ENCODE results near the gene PPP1R15B. TPM values are rescaled to one million over a fixed set of nuclear protein-coding genes. Genes with fewer than 3 reads are reported as not detected.
A peak's percentile ranks its signal among the peaks of the same experiment; 100 is the strongest.

Gene PPP1R15B
- total and polyA plus RNA-seq, 2 donors (not counting 1 experiment from before 2014, with no cell fraction given): 65.7 to 137 TPM

DNA sequence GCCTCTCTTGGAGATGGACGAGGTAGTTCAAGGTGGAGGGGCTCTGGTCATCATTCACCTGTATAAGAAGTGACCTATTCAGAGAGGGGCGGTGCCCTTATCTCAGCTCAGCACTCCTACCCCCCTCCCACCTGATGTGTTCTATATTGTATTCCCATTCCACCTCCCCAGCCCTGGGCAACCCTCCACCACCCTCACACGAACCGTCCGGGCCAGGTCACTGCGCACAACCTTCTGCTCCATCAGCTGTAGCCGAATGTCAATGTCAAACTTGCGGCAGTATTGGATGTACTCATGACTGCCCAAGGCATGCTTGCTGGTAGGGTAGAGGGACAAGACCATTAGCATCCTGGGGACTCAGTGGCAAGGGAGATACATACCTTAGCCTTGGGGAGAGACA lies 48.7 kb upstream of the PPP1R15B start:
- no peak for TF ChIP-seq EZH2 (IDR thresholded peaks at IDR 0.05; ENCODE audit: borderline replicate concordance, insufficient read depth, low read depth, low read length, poor library complexity, severe bottlenecking)
- TF ChIP-seq, protein P1, sequence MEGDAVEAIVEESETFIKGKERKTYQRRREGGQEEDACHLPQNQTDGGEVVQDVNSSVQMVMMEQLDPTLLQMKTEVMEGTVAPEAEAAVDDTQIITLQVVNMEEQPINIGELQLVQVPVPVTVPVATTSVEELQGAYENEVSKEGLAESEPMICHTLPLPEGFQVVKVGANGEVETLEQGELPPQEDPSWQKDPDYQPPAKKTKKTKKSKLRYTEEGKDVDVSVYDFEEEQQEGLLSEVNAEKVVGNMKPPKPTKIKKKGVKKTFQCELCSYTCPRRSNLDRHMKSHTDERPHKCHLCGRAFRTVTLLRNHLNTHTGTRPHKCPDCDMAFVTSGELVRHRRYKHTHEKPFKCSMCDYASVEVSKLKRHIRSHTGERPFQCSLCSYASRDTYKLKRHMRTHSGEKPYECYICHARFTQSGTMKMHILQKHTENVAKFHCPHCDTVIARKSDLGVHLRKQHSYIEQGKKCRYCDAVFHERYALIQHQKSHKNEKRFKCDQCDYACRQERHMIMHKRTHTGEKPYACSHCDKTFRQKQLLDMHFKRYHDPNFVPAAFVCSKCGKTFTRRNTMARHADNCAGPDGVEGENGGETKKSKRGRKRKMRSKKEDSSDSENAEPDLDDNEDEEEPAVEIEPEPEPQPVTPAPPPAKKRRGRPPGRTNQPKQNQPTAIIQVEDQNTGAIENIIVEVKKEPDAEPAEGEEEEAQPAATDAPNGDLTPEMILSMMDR (IDR thresholded peaks at IDR 0.05): no peak
- DNase-seq (no peak), ATAC-seq (ENCODE audit: low read depth) (no peak)
- Mint-ChIP-seq H3K27me3 (no peaks in the 10 kb centered on the region), H3K4me3 (peak overlapping the region; percentile 84), H3K9me3 (ENCODE audit: insufficient read depth) (no peaks in the 10 kb centered on the region), H3K27ac (peak overlapping the region; percentile 94), H3K4me1 (peaks cover 94% of the 10 kb centered on the region)
- no peak overlapping the region for H2AFZ ChIP-seq (ENCODE audit: insufficient read depth, low read depth, low read length, poor library complexity, severe bottlenecking)
- 100% methylated on average over 3 of the region's 8 CpGs for WGBS (ENCODE audit: insufficient coverage)
- intact Hi-C loops (cut with micrococcal nuclease): loop anchor here (2.0 kb wide), 1 partner anchor 34 kb away; the partner anchor contains the start of gene PIK3C2B
- peak overlapping the region; percentile 86 to 90 for H3K27ac ChIP-seq (ENCODE audit: low read length in 2 of 2)
- ChIA-PET CTCF (interaction anchor here (1.4 to 43.9 kb wide), 3 partner anchors 13 to 40 kb away, joined by 4 to 1884 read pairs (median 67); partner anchors contain the start of gene PIK3C2B), POLR2A (interaction anchor here (0.9 to 2.4 kb wide), 3 partner anchors 12 to 34 kb away, joined by 3 to 8 read pairs (median 3); partner anchors contain the start of gene PIK3C2B)
- H4K20me1 ChIP-seq (ENCODE audit: control insufficient read depth, insufficient read depth, low read length, poor library complexity, severe bottlenecking): no peaks in the 10 kb centered on the region
- H3K4me1 ChIP-seq (ENCODE audit: control insufficient read depth in 2 of 2, insufficient read depth in 2 of 2, low read length in 2 of 2): peaks cover 88 to 91% of the 10 kb centered on the region in 2 donors
- H3K27me3 ChIP-seq (replicated peaks in 1 of 4; ENCODE audit: control extremely low read depth in 1 of 4, control insufficient read depth in 3 of 4, insufficient read depth in 4 of 4, low read length in 3 of 4): no peaks in the 10 kb centered on the region
- no peak overlapping the region for H3K9ac ChIP-seq (ENCODE audit: low read length)
- H3K9me3 ChIP-seq (ENCODE audit: control extremely low read depth in 1 of 3, control insufficient read depth in 2 of 3, insufficient read depth in 1 of 3, low read length in 2 of 3): no peaks in the 10 kb centered on the region
- peaks cover 36% of the 10 kb centered on the region for H3K79me2 ChIP-seq (ENCODE audit: control insufficient read depth, insufficient read depth, low read length)
- no peak overlapping the region for H3K4me3 ChIP-seq (ENCODE audit: control extremely low read depth in 1 of 5, extremely low read depth in 1 of 5, insufficient read depth in 1 of 5, low read depth in 2 of 5, low read length in 4 of 5)
- peaks cover 1 to 54% of the 10 kb centered on the region in 2 experiments for H3K36me3 ChIP-seq (replicated peaks in 1 of 2; ENCODE audit: control extremely low read depth in 1 of 2, control insufficient read depth in 1 of 2, extremely low read depth in 1 of 2, insufficient read depth in 2 of 2, low read length in 1 of 2)
- H3K4me2 ChIP-seq (replicated peaks; ENCODE audit: low read depth, low read length, poor library complexity, severe bottlenecking): peak overlapping the region; percentile 83

DNA sequence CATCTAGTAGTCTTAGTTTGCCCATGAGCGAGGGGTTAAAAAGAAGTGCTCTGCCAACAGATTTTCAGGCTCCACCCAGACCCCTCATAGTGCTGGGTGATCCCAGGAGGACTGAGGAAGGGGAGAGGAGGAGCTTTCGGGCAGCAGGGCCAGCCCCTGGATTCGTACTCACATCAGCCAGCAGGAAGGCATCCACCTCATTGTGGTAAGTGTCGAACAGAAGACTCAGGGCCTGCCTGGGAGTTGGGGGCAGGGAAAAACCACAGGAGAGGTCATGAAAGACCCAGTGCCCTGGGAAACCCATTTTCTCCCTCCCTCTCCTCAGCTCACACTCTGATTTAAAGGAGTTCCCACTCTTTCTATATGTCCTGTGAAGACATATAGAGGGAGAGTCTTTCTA lies 48.1 kb upstream of the PPP1R15B start:
- Histone ChIP-seq H3K36me3 (replicated peaks in 1 of 2; ENCODE audit: control extremely low read depth in 1 of 2, control insufficient read depth in 1 of 2, extremely low read depth in 1 of 2, insufficient read depth in 2 of 2, low read length in 1 of 2) (peaks cover 1 to 55% of the 10 kb centered on the region in 2 experiments), H3K4me2 (replicated peaks; ENCODE audit: low read depth, low read length, poor library complexity, severe bottlenecking) (peak overlapping the region; percentile 83), H4K20me1 (ENCODE audit: control insufficient read depth, insufficient read depth, low read length, poor library complexity, severe bottlenecking) (no peaks in the 10 kb centered on the region), H3K4me3 (ENCODE audit: control extremely low read depth in 1 of 5, extremely low read depth in 1 of 5, insufficient read depth in 1 of 5, low read depth in 2 of 5, low read length in 4 of 5) (no peak overlapping the region), H3K79me2 (ENCODE audit: control insufficient read depth, insufficient read depth, low read length) (peaks cover 36% of the 10 kb centered on the region), H3K9ac (ENCODE audit: low read length) (no peak overlapping the region), H3K27me3 (replicated peaks in 1 of 4; ENCODE audit: control extremely low read depth in 1 of 4, control insufficient read depth in 3 of 4, insufficient read depth in 4 of 4, low read length in 3 of 4) (no peaks in the 10 kb centered on the region), H2AFZ (ENCODE audit: insufficient read depth, low read depth, low read length, poor library complexity, severe bottlenecking) (no peak overlapping the region), H3K27ac (ENCODE audit: low read length in 2 of 2) (peak overlapping the region in 1 of 2 donors; percentile 90), H3K9me3 (ENCODE audit: control extremely low read depth in 1 of 3, control insufficient read depth in 2 of 3, insufficient read depth in 1 of 3, low read length in 2 of 3) (no peaks in the 10 kb centered on the region), H3K4me1 (ENCODE audit: control insufficient read depth in 2 of 2, insufficient read depth in 2 of 2, low read length in 2 of 2) (peaks cover 83 to 89% of the 10 kb centered on the region in 2 donors)
- ChIA-PET CTCF (interaction anchor here (1.4 to 43.9 kb wide), 3 partner anchors 12 to 41 kb away, joined by 4 to 1884 read pairs (median 67); partner anchors contain the start of gene PIK3C2B), POLR2A (no interaction called here)
- ATAC-seq (ENCODE audit: low read depth): no peak
- peak overlapping the region; percentile 13 for H3K4me3 Mint-ChIP-seq
- TF ChIP-seq, protein P1 (IDR thresholded peaks at IDR 0.05): no peak
- no peak for TF ChIP-seq EZH2 (IDR thresholded peaks at IDR 0.05; ENCODE audit: borderline replicate concordance, insufficient read depth, low read depth, low read length, poor library complexity, severe bottlenecking)
- WGBS (ENCODE audit: insufficient coverage): 48% methylated on average over 3 of the region's 4 CpGs
- intact Hi-C loops (cut with micrococcal nuclease): loop anchor here (2.0 kb wide), 1 partner anchor 35 kb away; the partner anchor contains the start of gene PIK3C2B
- H3K4me1 Mint-ChIP-seq: peaks cover 92% of the 10 kb centered on the region
- H3K27me3 Mint-ChIP-seq: no peaks in the 10 kb centered on the region
- DNase-seq: no peak
- H3K27ac Mint-ChIP-seq: peak overlapping the region; percentile 94
- H3K9me3 Mint-ChIP-seq (ENCODE audit: insufficient read depth): no peaks in the 10 kb centered on the region
